ENCODE data around the gene CEP57.
"Not testable (repeated sequence)": the region's sequence is repeated elsewhere in the genome, so short reads cannot be mapped to it uniquely, and the experiment has no call there.

The CEP57 gene

DNA sequence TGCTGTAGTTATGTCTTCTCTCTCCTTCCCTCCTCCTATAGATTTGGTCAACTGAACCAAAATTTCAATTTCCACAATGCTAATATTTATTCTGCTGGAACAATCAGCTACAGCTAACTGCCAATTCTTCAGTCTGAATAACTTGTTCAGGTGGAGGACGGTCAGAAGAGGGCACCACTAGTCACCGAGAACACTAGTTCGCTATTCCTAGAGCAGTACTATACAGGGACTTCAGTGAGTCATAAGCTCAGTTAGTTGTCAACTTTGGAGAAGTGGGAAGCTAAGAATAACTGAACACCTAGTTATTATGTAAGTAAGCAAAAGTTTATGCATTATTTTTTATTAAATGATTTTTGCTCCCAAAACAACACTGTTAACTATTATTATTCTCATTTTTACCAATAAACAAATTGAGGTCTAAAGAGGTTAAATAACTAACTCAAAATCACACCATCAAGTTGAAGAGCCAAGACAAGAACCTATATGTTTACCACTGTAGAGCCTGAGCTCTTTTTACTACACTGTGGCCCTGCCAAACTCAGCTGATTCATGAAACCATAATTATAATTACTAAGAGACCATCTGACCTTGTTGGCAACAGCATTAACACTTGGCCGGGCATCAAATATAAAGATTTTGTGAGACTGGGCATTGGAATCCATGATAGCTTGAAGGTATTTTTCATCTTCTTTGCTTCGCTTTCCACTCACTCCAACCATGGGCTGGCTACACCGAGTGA, 59.0 kb downstream of the CEP57 start:
- CTCF ChIA-PET: interaction anchor here (0.6 to 2.4 kb wide), 12 partner anchors 8 to 578 kb away, joined by 3 to 10 read pairs (median 4); no protein-coding TSS in a partner anchor
- Histone ChIP-seq H3K36me3 (ENCODE audit: control insufficient read depth in 4 of 4, insufficient read depth in 4 of 4, low read length in 3 of 4) (peaks cover 5 to 39% (median 17%) of the 10 kb centered on the region in 4 experiments), H3K4me1 (ENCODE audit: control extremely low read depth in 1 of 4, control insufficient read depth in 4 of 4, insufficient read depth in 4 of 4, low read length in 3 of 4) (no peaks in the 10 kb centered on the region), H3K9me3 (ENCODE audit: control extremely low read depth in 1 of 5, control insufficient read depth in 4 of 5, insufficient read depth in 2 of 5, low read depth in 1 of 5, low read length in 4 of 5) (no peaks in the 10 kb centered on the region), H3K27me3 (replicated peaks in 2 of 5; ENCODE audit: control insufficient read depth in 4 of 5, insufficient read depth in 5 of 5, low read length in 4 of 5) (no peaks in the 10 kb centered on the region), H3K4me3 (ENCODE audit: control insufficient read depth in 1 of 7, extremely low read depth in 1 of 7, insufficient read depth in 4 of 7, low read depth in 2 of 7, low read length in 6 of 7) (no peak overlapping the region), H3K27ac (ENCODE audit: insufficient read depth in 1 of 2, low read depth in 1 of 2, low read length in 2 of 2, poor library complexity in 1 of 2, severe bottlenecking in 2 of 2) (no peak overlapping the region)
- DNase-seq: peak; percentile 56 to 70 (median 67)
- POLR2A ChIA-PET: interaction anchor here (0.6 to 0.7 kb wide), 2 partner anchors 498 to 577 kb away, joined by 3 read pairs; no protein-coding TSS in a partner anchor
- 77% methylated on average over 4 of the region's 6 CpGs for WGBS (ENCODE audit: insufficient coverage)

GRCh38 chr11:95850137-95850536, 59.8 kb downstream of the CEP57 start:
- no peaks in the 10 kb centered on the region for H3K9me3 ChIP-seq (ENCODE audit: control extremely low read depth in 1 of 5, control insufficient read depth in 4 of 5, insufficient read depth in 2 of 5, low read depth in 1 of 5, low read length in 4 of 5)
- POLR2A ChIA-PET: no interaction called here
- H3K4me3 ChIP-seq (ENCODE audit: control insufficient read depth in 1 of 7, extremely low read depth in 1 of 7, insufficient read depth in 4 of 7, low read depth in 2 of 7, low read length in 6 of 7): no peak overlapping the region
- CTCF ChIA-PET: interaction anchor here (0.8 to 2.4 kb wide), 5 partner anchors 63 to 544 kb away, joined by 3 to 6 read pairs (median 5); no protein-coding TSS in a partner anchor
- DNase-seq: no peak
- no peak overlapping the region for H3K27ac ChIP-seq (ENCODE audit: insufficient read depth in 1 of 2, low read depth in 1 of 2, low read length in 2 of 2, poor library complexity in 1 of 2, severe bottlenecking in 2 of 2)
- H3K36me3 ChIP-seq (ENCODE audit: control insufficient read depth in 4 of 4, insufficient read depth in 4 of 4, low read length in 3 of 4): peaks cover 3 to 36% (median 12%) of the 10 kb centered on the region in 4 experiments
- H3K4me1 ChIP-seq (ENCODE audit: control extremely low read depth in 1 of 4, control insufficient read depth in 4 of 4, insufficient read depth in 4 of 4, low read length in 3 of 4): no peaks in the 10 kb centered on the region
- H3K27me3 ChIP-seq (replicated peaks in 2 of 5; ENCODE audit: control insufficient read depth in 4 of 5, insufficient read depth in 5 of 5, low read length in 4 of 5): no peaks in the 10 kb centered on the region

DNA sequence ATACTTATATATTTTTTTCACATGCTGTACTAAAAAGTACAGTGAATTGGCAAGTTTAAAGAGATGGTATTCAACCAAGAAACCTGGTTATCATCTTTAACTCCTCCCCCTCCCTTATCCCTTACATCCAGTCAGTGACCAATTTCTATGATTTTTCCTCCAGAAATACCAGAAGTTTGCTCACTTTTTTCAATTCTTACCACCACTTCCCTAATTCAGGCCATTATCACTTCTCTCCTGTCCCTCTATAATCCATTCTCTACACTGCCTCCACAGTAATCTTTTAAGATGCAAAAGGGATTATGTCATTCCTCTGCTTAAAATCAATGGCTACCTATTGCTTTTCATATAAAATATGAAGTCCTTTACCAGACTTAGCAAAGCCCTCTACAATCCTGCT, 62.8 kb downstream of the CEP57 start:
- peaks cover 2 to 22% (median 9%) of the 10 kb centered on the region in 4 experiments for H3K36me3 ChIP-seq (ENCODE audit: control insufficient read depth in 4 of 4, insufficient read depth in 4 of 4, low read length in 3 of 4)
- no peaks in the 10 kb centered on the region for H3K4me1 ChIP-seq (ENCODE audit: control extremely low read depth in 1 of 4, control insufficient read depth in 4 of 4, insufficient read depth in 4 of 4, low read length in 3 of 4)
- no peaks in the 10 kb centered on the region for H3K9me3 ChIP-seq (ENCODE audit: control extremely low read depth in 1 of 5, control insufficient read depth in 4 of 5, insufficient read depth in 2 of 5, low read depth in 1 of 5, low read length in 4 of 5)
- peak in 1 of 3 donors; percentile 18 for DNase-seq
- H3K27ac ChIP-seq (ENCODE audit: insufficient read depth in 1 of 2, low read depth in 1 of 2, low read length in 2 of 2, poor library complexity in 1 of 2, severe bottlenecking in 2 of 2): no peak overlapping the region
- ChIA-PET CTCF (no interaction called here), POLR2A (no interaction called here)
- H3K27me3 ChIP-seq (replicated peaks in 2 of 5; ENCODE audit: control insufficient read depth in 4 of 5, insufficient read depth in 5 of 5, low read length in 4 of 5): no peaks in the 10 kb centered on the region
- no peak overlapping the region for H3K4me3 ChIP-seq (ENCODE audit: control insufficient read depth in 1 of 7, extremely low read depth in 1 of 7, insufficient read depth in 4 of 7, low read depth in 2 of 7, low read length in 6 of 7)

DNA sequence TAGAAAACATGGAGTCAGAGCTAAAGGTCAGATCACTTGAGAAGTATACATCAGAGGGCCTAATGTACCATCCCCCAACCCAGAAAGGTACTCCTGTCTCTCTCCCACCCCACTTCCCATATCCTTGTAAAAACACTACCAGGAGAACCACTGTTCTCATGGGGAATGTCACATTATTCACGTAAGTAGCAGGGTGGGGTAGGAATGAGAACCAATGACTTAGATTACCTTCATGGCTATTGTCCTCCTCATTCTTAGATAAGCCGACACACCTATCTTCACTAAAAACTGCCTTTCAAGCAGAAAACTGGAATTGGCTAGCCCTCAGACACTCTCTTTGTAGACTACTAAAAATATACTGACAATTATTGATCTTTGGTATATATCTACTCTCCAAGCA, 63.6 kb downstream of the CEP57 start:
- DNase-seq: no peak
- Histone ChIP-seq H3K36me3 (ENCODE audit: control insufficient read depth in 4 of 4, insufficient read depth in 4 of 4, low read length in 3 of 4) (peaks cover 2 to 25% (median 8%) of the 10 kb centered on the region in 4 experiments), H3K4me1 (ENCODE audit: control extremely low read depth in 1 of 4, control insufficient read depth in 4 of 4, insufficient read depth in 4 of 4, low read length in 3 of 4) (no peaks in the 10 kb centered on the region), H3K27ac (ENCODE audit: insufficient read depth in 1 of 2, low read depth in 1 of 2, low read length in 2 of 2, poor library complexity in 1 of 2, severe bottlenecking in 2 of 2) (no peak overlapping the region), H3K27me3 (replicated peaks in 2 of 5; ENCODE audit: control insufficient read depth in 4 of 5, insufficient read depth in 5 of 5, low read length in 4 of 5) (no peaks in the 10 kb centered on the region), H3K9me3 (ENCODE audit: control extremely low read depth in 1 of 5, control insufficient read depth in 4 of 5, insufficient read depth in 2 of 5, low read depth in 1 of 5, low read length in 4 of 5) (no peaks in the 10 kb centered on the region), H3K4me3 (ENCODE audit: control insufficient read depth in 1 of 7, extremely low read depth in 1 of 7, insufficient read depth in 4 of 7, low read depth in 2 of 7, low read length in 6 of 7) (no peak overlapping the region)
- WGBS (ENCODE audit: insufficient coverage): 100% methylated on average over 1 of the region's 2 CpGs
- ChIA-PET CTCF (interaction anchor here (1.0 kb wide), 2 partner anchors 15 to 18 kb away, joined by 3 read pairs; no protein-coding TSS in a partner anchor), POLR2A (no interaction called here)

GRCh38 chr11:95854362-95854761, 64.1 kb downstream of the CEP57 start:
- H3K27me3 ChIP-seq (replicated peaks in 2 of 5; ENCODE audit: control insufficient read depth in 4 of 5, insufficient read depth in 5 of 5, low read length in 4 of 5); H3K27ac ChIP-seq (ENCODE audit: insufficient read depth in 1 of 2, low read depth in 1 of 2, low read length in 2 of 2, poor library complexity in 1 of 2, severe bottlenecking in 2 of 2); POLR2A ChIA-PET; H3K4me3 ChIP-seq (ENCODE audit: control insufficient read depth in 1 of 7, extremely low read depth in 1 of 7, insufficient read depth in 4 of 7, low read depth in 2 of 7, low read length in 6 of 7); DNase-seq; H3K4me1 ChIP-seq (ENCODE audit: control extremely low read depth in 1 of 4, control insufficient read depth in 4 of 4, insufficient read depth in 4 of 4, low read length in 3 of 4); H3K9me3 ChIP-seq (ENCODE audit: control extremely low read depth in 1 of 5, control insufficient read depth in 4 of 5, insufficient read depth in 2 of 5, low read depth in 1 of 5, low read length in 4 of 5): not testable (repeated sequence)
- CTCF ChIA-PET: interaction anchor here (1.0 to 1.4 kb wide), 3 partner anchors 15 to 572 kb away, joined by 3 to 4 read pairs (median 3); no protein-coding TSS in a partner anchor
- WGBS (ENCODE audit: insufficient coverage): 100% methylated on average over 3 of the region's 5 CpGs
- peaks cover 2 to 29% (median 6%) of the 10 kb centered on the region in 4 experiments for H3K36me3 ChIP-seq (ENCODE audit: control insufficient read depth in 4 of 4, insufficient read depth in 4 of 4, low read length in 3 of 4)

GRCh38 chr11:95860024-95860423, 69.7 kb downstream of the CEP57 start:
- CTCF ChIA-PET, DNase-seq, POLR2A ChIA-PET: not testable (repeated sequence)

GRCh38 chr11:95863486-95864140, 73.3 kb downstream of the CEP57 start:
- Histone ChIP-seq H3K27ac (ENCODE audit: insufficient read depth in 1 of 2, low read depth in 1 of 2, low read length in 2 of 2, poor library complexity in 1 of 2, severe bottlenecking in 2 of 2) (no peak overlapping the region), H3K36me3 (ENCODE audit: control insufficient read depth in 4 of 4, insufficient read depth in 4 of 4, low read length in 3 of 4) (peaks cover 2 to 17% (median 9%) of the 10 kb centered on the region in 4 experiments), H3K27me3 (replicated peaks in 2 of 5; ENCODE audit: control insufficient read depth in 4 of 5, insufficient read depth in 5 of 5, low read length in 4 of 5) (no peaks in the 10 kb centered on the region), H3K4me3 (ENCODE audit: control insufficient read depth in 1 of 7, extremely low read depth in 1 of 7, insufficient read depth in 4 of 7, low read depth in 2 of 7, low read length in 6 of 7) (no peak overlapping the region), H3K9me3 (ENCODE audit: control extremely low read depth in 1 of 5, control insufficient read depth in 4 of 5, insufficient read depth in 2 of 5, low read depth in 1 of 5, low read length in 4 of 5) (no peaks in the 10 kb centered on the region), H3K4me1 (ENCODE audit: control extremely low read depth in 1 of 4, control insufficient read depth in 4 of 4, insufficient read depth in 4 of 4, low read length in 3 of 4) (peaks cover 0 to 5% (median 0%) of the 10 kb centered on the region in 4 experiments)
- no peak for DNase-seq
- CTCF ChIA-PET: no interaction called here
- 100% methylated on average over 2 of the region's 2 CpGs for WGBS (ENCODE audit: insufficient coverage)
- POLR2A ChIA-PET: no interaction called here

More at GRCh38 chr11:95860024-95860423, 69.7 kb downstream of the CEP57 start:
- H3K27ac ChIP-seq (ENCODE audit: insufficient read depth in 1 of 2, low read depth in 1 of 2, low read length in 2 of 2, poor library complexity in 1 of 2, severe bottlenecking in 2 of 2); H3K4me3 ChIP-seq (ENCODE audit: control insufficient read depth in 1 of 7, extremely low read depth in 1 of 7, insufficient read depth in 4 of 7, low read depth in 2 of 7, low read length in 6 of 7); H3K27me3 ChIP-seq (replicated peaks in 2 of 5; ENCODE audit: control insufficient read depth in 4 of 5, insufficient read depth in 5 of 5, low read length in 4 of 5); H3K4me1 ChIP-seq (ENCODE audit: control extremely low read depth in 1 of 4, control insufficient read depth in 4 of 4, insufficient read depth in 4 of 4, low read length in 3 of 4); H3K9me3 ChIP-seq (ENCODE audit: control extremely low read depth in 1 of 5, control insufficient read depth in 4 of 5, insufficient read depth in 2 of 5, low read depth in 1 of 5, low read length in 4 of 5): not testable (repeated sequence)
- peaks cover 0 to 21% (median 7%) of the 10 kb centered on the region in 4 experiments for H3K36me3 ChIP-seq (ENCODE audit: control insufficient read depth in 4 of 4, insufficient read depth in 4 of 4, low read length in 3 of 4)
- WGBS (ENCODE audit: insufficient coverage): 100% methylated on average over 1 of the region's 4 CpGs
